Measurements from ENCODE around the gene LTBP2.
A peak's percentile ranks its signal among the peaks of the same experiment; 100 is the strongest.

The LTBP2 gene

DNA sequence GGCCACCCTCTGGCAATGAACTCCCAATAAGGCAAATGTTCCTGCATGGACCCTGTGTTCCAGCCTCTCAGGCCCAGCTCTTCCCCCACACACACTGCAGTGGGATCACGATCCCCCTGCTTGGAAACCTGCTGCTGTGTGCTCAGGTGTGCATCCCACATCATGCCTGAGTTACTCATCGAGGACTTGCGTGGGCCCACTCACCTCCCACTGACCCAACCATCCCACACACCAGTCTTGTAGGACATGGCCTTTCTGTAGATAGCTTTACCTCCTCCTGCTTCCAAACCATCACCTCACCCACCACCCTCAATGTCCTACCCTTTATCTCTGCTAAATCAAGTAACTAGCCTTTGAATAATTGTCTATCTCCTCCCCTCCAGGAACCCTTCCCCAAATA is 143.5 kb downstream of the LTBP2 start:
- no peaks in the 10 kb centered on the region for H3K79me2 ChIP-seq (ENCODE audit: control insufficient read depth, insufficient read depth, low read length, poor library complexity)

DNA sequence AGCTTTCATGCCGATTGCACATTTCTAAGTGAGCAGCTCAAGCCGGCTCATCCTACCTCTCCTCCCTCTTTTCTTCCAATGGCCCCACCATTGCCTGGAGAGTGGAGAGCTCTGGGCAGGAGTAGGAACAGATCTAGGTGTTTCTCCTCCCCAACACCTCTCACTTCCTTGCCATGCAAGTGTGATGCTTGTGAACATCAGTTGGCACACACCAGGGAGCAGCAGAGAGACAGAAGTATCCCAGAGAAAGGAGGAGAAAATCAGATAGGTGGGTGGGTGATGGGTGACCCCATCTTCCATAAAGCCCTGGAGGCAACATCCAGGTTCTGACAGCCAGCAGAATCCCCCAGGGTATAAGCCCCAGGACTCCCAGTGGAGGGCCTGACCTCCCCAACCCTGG is 146.7 kb downstream of the LTBP2 start:
- Histone ChIP-seq H3K27ac (ENCODE audit: low read depth, low read length) (no peak overlapping the region), H4K91ac (ENCODE audit: low read depth, low read length) (no peak overlapping the region), H3K4me2 (ENCODE audit: low read length) (no peak overlapping the region), H3K9ac (ENCODE audit: low read length) (no peak overlapping the region), H4K8ac (ENCODE audit: low read depth, low read length) (no peak overlapping the region), H2AFZ (ENCODE audit: insufficient read depth, low read length, poor library complexity) (no peak overlapping the region), H3K9me3 (ENCODE audit: insufficient read depth, low read depth, low read length) (no peaks in the 10 kb centered on the region), H2BK120ac (ENCODE audit: insufficient read depth, low read length, poor library complexity) (no peak overlapping the region), H2BK5ac (ENCODE audit: low read depth, low read length, poor library complexity) (no peak overlapping the region), H3K4me1 (ENCODE audit: control insufficient read depth in 1 of 2, insufficient read depth in 2 of 2, low read length in 2 of 2) (no peaks in the 10 kb centered on the region), H3K36me3 (ENCODE audit: control insufficient read depth in 1 of 2, insufficient read depth in 2 of 2, low read length in 2 of 2) (peaks cover 0 to 2% of the 10 kb centered on the region in 2 experiments), H2AK5ac (ENCODE audit: low read length) (no peak overlapping the region), H3K79me1 (ENCODE audit: low read length) (no peaks in the 10 kb centered on the region), H3K23ac (ENCODE audit: low read length) (no peak overlapping the region), H3K4me3 (ENCODE audit: low read depth, low read length) (no peak overlapping the region), H3K14ac (ENCODE audit: low read length) (no peak overlapping the region), H3K18ac (ENCODE audit: low read length) (no peak overlapping the region), H3K27me3 (ENCODE audit: insufficient read depth, low read length) (no peaks in the 10 kb centered on the region), H3K79me2 (ENCODE audit: control insufficient read depth, insufficient read depth, low read length, poor library complexity) (no peaks in the 10 kb centered on the region), H4K12ac (ENCODE audit: low read depth, low read length) (no peak overlapping the region), H3K4ac (ENCODE audit: low read depth, low read length) (no peak overlapping the region), H2BK12ac (ENCODE audit: low read length) (no peak overlapping the region)
- no CpG with 5 or more reads among the region's 2 CpGs for WGBS (ENCODE audit: extremely low coverage, insufficient coverage, insufficient read length)
- no peak for DNase-seq

More for the DNA sequence above, 143.5 kb downstream of the LTBP2 start:
- WGBS (ENCODE audit: extremely low coverage, insufficient coverage, insufficient read length) = no CpG with 5 or more reads among the region's 3 CpGs
- Histone ChIP-seq H3K9me3 (ENCODE audit: insufficient read depth, low read depth, low read length) (no peaks in the 10 kb centered on the region), H3K27ac (ENCODE audit: low read depth, low read length) (no peak overlapping the region), H3K9ac (ENCODE audit: low read length) (no peak overlapping the region), H2AFZ (ENCODE audit: insufficient read depth, low read length, poor library complexity) (no peak overlapping the region), H3K27me3 (ENCODE audit: insufficient read depth, low read length) (no peaks in the 10 kb centered on the region), H3K4ac (ENCODE audit: low read depth, low read length) (no peak overlapping the region), H3K4me1 (ENCODE audit: control insufficient read depth in 1 of 2, insufficient read depth in 2 of 2, low read length in 2 of 2) (no peaks in the 10 kb centered on the region), H3K4me3 (ENCODE audit: low read depth, low read length) (no peak overlapping the region), H3K79me1 (ENCODE audit: low read length) (no peaks in the 10 kb centered on the region), H2BK12ac (ENCODE audit: low read length) (no peak overlapping the region), H2BK120ac (ENCODE audit: insufficient read depth, low read length, poor library complexity) (no peak overlapping the region), H3K14ac (ENCODE audit: low read length) (no peak overlapping the region), H2BK5ac (ENCODE audit: low read depth, low read length, poor library complexity) (no peak overlapping the region), H4K91ac (ENCODE audit: low read depth, low read length) (no peak overlapping the region), H4K12ac (ENCODE audit: low read depth, low read length) (no peak overlapping the region), H3K36me3 (ENCODE audit: control insufficient read depth in 1 of 2, insufficient read depth in 2 of 2, low read length in 2 of 2) (peaks cover 3 to 13% of the 10 kb centered on the region in 2 experiments), H4K8ac (ENCODE audit: low read depth, low read length) (no peak overlapping the region), H3K18ac (ENCODE audit: low read length) (no peak overlapping the region), H3K4me2 (ENCODE audit: low read length) (no peak overlapping the region), H3K23ac (ENCODE audit: low read length) (no peak overlapping the region), H2AK5ac (ENCODE audit: low read length) (no peak overlapping the region)
- DNase-seq = no peak

DNA sequence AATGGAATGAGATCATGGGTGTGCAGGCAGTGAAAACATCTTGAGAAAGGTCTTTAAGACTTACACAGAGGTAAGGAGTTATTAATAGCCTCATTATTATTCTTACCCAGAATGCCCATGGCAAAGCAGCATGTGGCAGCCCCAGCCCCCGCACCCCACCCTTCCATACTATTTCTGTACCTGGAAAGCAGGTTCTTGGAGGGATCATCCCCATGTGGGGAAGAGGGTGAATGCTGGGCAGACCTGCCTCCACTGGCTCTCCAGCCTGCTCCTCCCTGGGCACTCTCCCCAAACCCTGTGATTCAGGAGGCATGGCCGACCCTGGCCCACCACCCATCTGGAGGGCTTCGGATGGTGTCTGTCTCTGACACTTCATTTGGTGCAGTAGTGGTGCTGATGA is 147.3 kb downstream of the LTBP2 start:
- Histone ChIP-seq H4K12ac (ENCODE audit: low read depth, low read length) (no peak overlapping the region), H3K79me2 (ENCODE audit: control insufficient read depth, insufficient read depth, low read length, poor library complexity) (no peaks in the 10 kb centered on the region), H3K27ac (ENCODE audit: low read depth, low read length) (no peak overlapping the region), H4K91ac (ENCODE audit: low read depth, low read length) (no peak overlapping the region), H3K79me1 (ENCODE audit: low read length) (no peaks in the 10 kb centered on the region), H2BK12ac (ENCODE audit: low read length) (no peak overlapping the region), H3K18ac (ENCODE audit: low read length) (no peak overlapping the region), H3K9me3 (ENCODE audit: insufficient read depth, low read depth, low read length) (no peaks in the 10 kb centered on the region), H2AK5ac (ENCODE audit: low read length) (no peak overlapping the region), H3K4me2 (ENCODE audit: low read length) (no peak overlapping the region), H4K8ac (ENCODE audit: low read depth, low read length) (no peak overlapping the region), H3K27me3 (ENCODE audit: insufficient read depth, low read length) (no peaks in the 10 kb centered on the region), H2BK5ac (ENCODE audit: low read depth, low read length, poor library complexity) (no peak overlapping the region), H3K4me3 (ENCODE audit: low read depth, low read length) (no peak overlapping the region), H3K4ac (ENCODE audit: low read depth, low read length) (no peak overlapping the region), H3K14ac (ENCODE audit: low read length) (no peak overlapping the region), H3K4me1 (ENCODE audit: control insufficient read depth in 1 of 2, insufficient read depth in 2 of 2, low read length in 2 of 2) (no peaks in the 10 kb centered on the region), H3K36me3 (ENCODE audit: control insufficient read depth in 1 of 2, insufficient read depth in 2 of 2, low read length in 2 of 2) (peaks cover 0 to 2% of the 10 kb centered on the region in 2 experiments), H2BK120ac (ENCODE audit: insufficient read depth, low read length, poor library complexity) (no peak overlapping the region), H2AFZ (ENCODE audit: insufficient read depth, low read length, poor library complexity) (no peak overlapping the region), H3K9ac (ENCODE audit: low read length) (no peak overlapping the region), H3K23ac (ENCODE audit: low read length) (no peak overlapping the region)
- DNase-seq = no peak
- no CpG with 5 or more reads among the region's 3 CpGs for WGBS (ENCODE audit: extremely low coverage, insufficient coverage, insufficient read length)

DNA sequence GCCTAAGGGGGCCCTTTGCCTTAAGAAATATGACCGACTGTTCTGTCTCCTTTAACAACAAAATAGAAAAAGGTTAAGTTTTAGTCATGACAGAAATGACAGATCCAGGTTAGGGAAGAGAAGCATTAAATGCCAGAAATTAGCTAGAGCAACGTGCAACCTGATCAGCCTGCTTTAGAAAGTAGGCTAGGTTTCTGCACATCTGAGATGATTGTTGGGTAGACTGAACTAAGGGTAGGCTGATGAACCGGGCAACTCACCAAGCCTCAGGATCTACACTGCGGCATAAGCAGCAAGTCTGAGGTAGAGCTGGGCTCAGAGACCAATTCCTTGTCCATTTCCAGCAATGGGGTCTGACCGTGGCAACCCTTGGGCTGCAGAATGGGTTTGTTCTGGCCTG is 148.3 kb downstream of the LTBP2 start:
- Histone ChIP-seq H3K14ac (ENCODE audit: low read length) (no peak overlapping the region), H3K23ac (ENCODE audit: low read length) (peak overlapping the region; percentile 47), H4K91ac (ENCODE audit: low read depth, low read length) (no peak overlapping the region), H3K79me2 (ENCODE audit: control insufficient read depth, insufficient read depth, low read length, poor library complexity) (no peaks in the 10 kb centered on the region), H2AK5ac (ENCODE audit: low read length) (no peak overlapping the region), H3K4me2 (ENCODE audit: low read length) (no peak overlapping the region), H2BK120ac (ENCODE audit: insufficient read depth, low read length, poor library complexity) (no peak overlapping the region), H2AFZ (ENCODE audit: insufficient read depth, low read length, poor library complexity) (no peak overlapping the region), H3K79me1 (ENCODE audit: low read length) (no peaks in the 10 kb centered on the region), H3K36me3 (ENCODE audit: control insufficient read depth in 1 of 2, insufficient read depth in 2 of 2, low read length in 2 of 2) (no peaks in the 10 kb centered on the region), H3K4me3 (ENCODE audit: low read depth, low read length) (no peak overlapping the region), H3K9me3 (ENCODE audit: insufficient read depth, low read depth, low read length) (no peaks in the 10 kb centered on the region), H2BK5ac (ENCODE audit: low read depth, low read length, poor library complexity) (no peak overlapping the region), H3K27me3 (ENCODE audit: insufficient read depth, low read length) (no peaks in the 10 kb centered on the region), H4K12ac (ENCODE audit: low read depth, low read length) (no peak overlapping the region), H3K9ac (ENCODE audit: low read length) (no peak overlapping the region), H3K4me1 (ENCODE audit: control insufficient read depth in 1 of 2, insufficient read depth in 2 of 2, low read length in 2 of 2) (no peaks in the 10 kb centered on the region), H3K27ac (ENCODE audit: low read depth, low read length) (no peak overlapping the region), H3K18ac (ENCODE audit: low read length) (no peak overlapping the region), H4K8ac (ENCODE audit: low read depth, low read length) (no peak overlapping the region), H2BK12ac (ENCODE audit: low read length) (no peak overlapping the region), H3K4ac (ENCODE audit: low read depth, low read length) (no peak overlapping the region)
- WGBS (ENCODE audit: extremely low coverage, insufficient coverage, insufficient read length) = no CpG with 5 or more reads among the region's 5 CpGs
- DNase-seq = no peak

All from trophoblast cell (in vitro differentiated cells and primary cell).